Spleen (tissue), 11 donors: ENCODE results near the gene ACAD11. TPM values are rescaled to one million over a fixed set of nuclear protein-coding genes. Genes with fewer than 3 reads are reported as not detected.

Experiments
- DNase-seq: peaks from one replicate; pipeline ENCODE4 v3.0.0-alpha.2; 2020
- H3K27ac ChIP-seq, 8 donors: fragments of 200-600 bp; sonication (generic) in 7 of 8; 1 replicate in 4 of 8; 2 replicates in 4 of 8; pipeline versions ENCODE4 v1.5.0 to v1.8.0; 2016 to 2021; ENCODE audit warnings: inconsistent platforms in 4 of 8, mild to moderate bottlenecking in 4 of 8, moderate library complexity in 1 of 8
- H3K27me3 ChIP-seq, 7 donors: fragments of 200-600 bp; sonication (generic) in 6 of 7; replicated peaks in 1 of 7; 1 replicate in 4 of 7; 2 replicates in 3 of 7; pipeline versions ENCODE4 v1.5.0 to v1.8.0; 2016 to 2021; ENCODE audit warnings: inconsistent platforms in 3 of 7, mild to moderate bottlenecking in 1 of 7
- H3K36me3 ChIP-seq, 6 donors: fragments of 200-600 bp; sonication (generic) in 5 of 6; 1 replicate in 4 of 6; 2 replicates in 2 of 6; pipeline versions ENCODE4 v1.5.0 to v1.8.0; 2016 to 2021; ENCODE audit warnings: inconsistent platforms in 2 of 6
- H3K4me1 ChIP-seq, 6 donors: fragments of 200-600 bp; sonication (generic) in 5 of 6; 1 replicate in 3 of 6; 2 replicates in 3 of 6; pipeline versions ENCODE4 v1.5.0 to v1.8.0; 2016 to 2021; ENCODE audit warnings: inconsistent platforms in 3 of 6
- H3K4me3 ChIP-seq, 8 donors: fragments of 200-600 bp; sonication (generic) in 7 of 8; 1 replicate in 4 of 8; 2 replicates in 4 of 8; pipeline versions ENCODE4 v1.5.0 to v1.8.0; 2016 to 2021; ENCODE audit warnings: inconsistent platforms in 4 of 8, mild to moderate bottlenecking in 4 of 8, moderate library complexity in 2 of 8
- H3K9me3 ChIP-seq, 8 donors: fragments of 200-600 bp; sonication (generic) in 7 of 8; 1 replicate in 4 of 8; 2 replicates in 4 of 8; pipeline versions ENCODE4 v1.5.0 to v1.8.0; 2016 to 2021; ENCODE audit warnings: inconsistent platforms in 4 of 8
- POLR2A ChIP-seq, 3 donors: fragments of 450-650 bp; IDR thresholded peaks; one replicate each; pipeline ENCODE4 v1.5.1; 2017; ENCODE audit warnings: antibody characterized with exemption in 3 of 3, mild to moderate bottlenecking in 1 of 3
- POLR2AphosphoS5 ChIP-seq, 3 donors: sonication (generic); formaldehyde crosslinking; IDR thresholded peaks; one replicate each; pipeline ENCODE4 v1.5.1; 2017; ENCODE audit warnings: antibody characterized with exemption in 3 of 3
- WGBS, 5 donors: extraction: QIAGEN DNeasy Blood & Tissue Kit in 3 of 5; methylation state at CpG; one replicate each; pipeline versions ENCODE4 v1.1.5 to v1.1.7; 2013 to 2018; 5-methylcytosine and 5-hydroxymethylcytosine counted together
- intact Hi-C: fragments of 100-400 bp; cut with DNase I; formaldehyde crosslinking; loops from one replicate; pipeline ENCODE4 v1.15.0; 2023; ENCODE audit warnings: low total_unique reads
- polyA plus RNA-seq, 3 donors: library from polyadenylated mRNA; stranded (reverse); fragments of 200-250 nt; gene quantifications; one replicate each; pipeline ENCODE4 v1.2.1, GENCODE V29; 2013
- total RNA-seq, 7 donors: library from RNA; depleted of rRNA in 3 of 7; stranded (reverse); fragments of >200 nt in 3 of 7; fragmentation: NEBNext Ultra II Directional in 4 of 7; extraction: Animal tissue kit (Norgen Biotek cat#: 25700) in 4 of 7; gene quantifications; one replicate each; pipeline versions ENCODE4 v1.1.0 to v1.2.1, GENCODE V29; 2016 to 2021
- TF ChIP-seq, protein P1 (sequence below), 11 experiments: fragments of 200-600 bp in 7 of 11; fragments of 450-650 bp in 4 of 11; sonication (generic) in 4 of 11; IDR thresholded peaks in 8 of 11; conservative IDR thresholded peaks in 3 of 11; 1 replicate in 7 of 11; 2 replicates in 4 of 11; pipeline versions ENCODE4 v1.4.0 to v1.8.0; 2016 to 2021; ENCODE audit warnings: antibody characterized with exemption in 11 of 11, inconsistent platforms in 4 of 11, mild to moderate bottlenecking in 1 of 11
- donor health status: healthy with polysubstance abuse.
- donor health status: DM: no; HTN: no; CAD: no; lungs with moderate emphysema.
- donor health status: DM: no; HTN: no; CAD: no.
- donor health status: Bipolar disorder and iron deficiency.
- donor health status: healthy.
- donor health status: DM: no; HTN: no; CAD: no.
- donor health status: DM: yes; HTN: yes; CAD: no.

The ACAD11 gene
- total and polyA plus RNA-seq, 10 donors, result 6.8 to 40.0 (median 24.7) TPM

DNA sequence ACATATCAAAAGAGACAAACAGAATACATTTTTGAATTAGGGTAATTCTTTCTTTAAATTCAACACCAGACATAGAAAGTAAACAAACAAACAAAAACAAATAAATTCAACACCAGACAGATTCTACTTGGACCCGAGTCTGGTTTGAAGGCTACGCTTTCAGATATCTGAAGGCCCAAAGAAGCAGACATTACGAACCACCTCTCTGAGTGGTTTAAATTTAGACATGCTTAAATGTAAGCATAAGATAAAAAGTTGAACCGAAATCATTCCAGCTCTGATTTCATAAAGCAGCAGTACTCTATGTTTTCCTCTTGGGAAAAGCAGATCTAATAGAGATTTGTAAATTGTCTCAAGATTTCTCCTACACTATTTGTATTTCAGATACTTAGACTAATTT lies 30.4 kb upstream of the ACAD11 start:
- intact Hi-C loops, result no loop called here
- no peaks in the 10 kb centered on the region for H3K4me1 ChIP-seq
- no peaks in the 10 kb centered on the region for H3K27me3 ChIP-seq
- H3K4me3 ChIP-seq, result no peak overlapping the region
- H3K27ac ChIP-seq, result no peak overlapping the region
- DNase-seq, result no peak
- peaks cover 2 to 100% (median 84%) of the 10 kb centered on the region in 6 donors for H3K36me3 ChIP-seq
- 94 to 97% (median 96%) methylated on average over 4 of the region's 4 CpGs for WGBS, 5 donors
- H3K9me3 ChIP-seq, result no peaks in the 10 kb centered on the region
- TF ChIP-seq, protein P1, sequence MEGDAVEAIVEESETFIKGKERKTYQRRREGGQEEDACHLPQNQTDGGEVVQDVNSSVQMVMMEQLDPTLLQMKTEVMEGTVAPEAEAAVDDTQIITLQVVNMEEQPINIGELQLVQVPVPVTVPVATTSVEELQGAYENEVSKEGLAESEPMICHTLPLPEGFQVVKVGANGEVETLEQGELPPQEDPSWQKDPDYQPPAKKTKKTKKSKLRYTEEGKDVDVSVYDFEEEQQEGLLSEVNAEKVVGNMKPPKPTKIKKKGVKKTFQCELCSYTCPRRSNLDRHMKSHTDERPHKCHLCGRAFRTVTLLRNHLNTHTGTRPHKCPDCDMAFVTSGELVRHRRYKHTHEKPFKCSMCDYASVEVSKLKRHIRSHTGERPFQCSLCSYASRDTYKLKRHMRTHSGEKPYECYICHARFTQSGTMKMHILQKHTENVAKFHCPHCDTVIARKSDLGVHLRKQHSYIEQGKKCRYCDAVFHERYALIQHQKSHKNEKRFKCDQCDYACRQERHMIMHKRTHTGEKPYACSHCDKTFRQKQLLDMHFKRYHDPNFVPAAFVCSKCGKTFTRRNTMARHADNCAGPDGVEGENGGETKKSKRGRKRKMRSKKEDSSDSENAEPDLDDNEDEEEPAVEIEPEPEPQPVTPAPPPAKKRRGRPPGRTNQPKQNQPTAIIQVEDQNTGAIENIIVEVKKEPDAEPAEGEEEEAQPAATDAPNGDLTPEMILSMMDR (IDR thresholded peaks at IDR 0.05 in 8 of 11, conservative IDR thresholded peaks at IDR 0.05 in 3 of 11), result no peak
- TF ChIP-seq POLR2A (IDR thresholded peaks at IDR 0.05) (no peak), POLR2AphosphoS5 (IDR thresholded peaks at IDR 0.05) (no peak)

DNA sequence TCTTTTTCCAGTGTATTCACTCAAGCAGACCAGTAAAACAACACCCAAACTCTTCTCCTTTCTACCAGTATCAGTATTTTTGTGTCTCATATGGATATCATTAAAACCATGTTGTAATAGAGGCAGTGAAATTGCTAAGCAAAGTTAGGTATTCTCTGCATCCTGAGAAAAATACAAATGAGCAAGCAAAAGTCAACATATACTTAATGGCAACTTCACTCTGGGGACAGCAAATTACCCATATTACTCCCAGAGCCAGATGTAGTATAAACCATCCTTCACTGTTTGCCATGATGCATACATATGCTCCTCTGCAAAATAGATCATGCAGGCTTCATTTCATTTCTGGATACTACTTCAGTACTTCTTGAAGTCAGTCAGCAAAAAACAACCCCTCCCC lies 22.6 kb upstream of the ACAD11 start:
- H3K36me3 ChIP-seq, result peaks cover 0 to 100% (median 60%) of the 10 kb centered on the region in 6 donors
- TF ChIP-seq POLR2A (IDR thresholded peaks at IDR 0.05) (no peak), POLR2AphosphoS5 (IDR thresholded peaks at IDR 0.05) (no peak)
- TF ChIP-seq, protein P1 (IDR thresholded peaks at IDR 0.05 in 8 of 11, conservative IDR thresholded peaks at IDR 0.05 in 3 of 11), result no peak
- no peak overlapping the region for H3K27ac ChIP-seq
- intact Hi-C loops, result no loop called here
- no peaks in the 10 kb centered on the region for H3K27me3 ChIP-seq
- no peaks in the 10 kb centered on the region for H3K4me1 ChIP-seq
- no peak for DNase-seq
- H3K9me3 ChIP-seq, result no peaks in the 10 kb centered on the region
- H3K4me3 ChIP-seq, result no peak overlapping the region

DNA sequence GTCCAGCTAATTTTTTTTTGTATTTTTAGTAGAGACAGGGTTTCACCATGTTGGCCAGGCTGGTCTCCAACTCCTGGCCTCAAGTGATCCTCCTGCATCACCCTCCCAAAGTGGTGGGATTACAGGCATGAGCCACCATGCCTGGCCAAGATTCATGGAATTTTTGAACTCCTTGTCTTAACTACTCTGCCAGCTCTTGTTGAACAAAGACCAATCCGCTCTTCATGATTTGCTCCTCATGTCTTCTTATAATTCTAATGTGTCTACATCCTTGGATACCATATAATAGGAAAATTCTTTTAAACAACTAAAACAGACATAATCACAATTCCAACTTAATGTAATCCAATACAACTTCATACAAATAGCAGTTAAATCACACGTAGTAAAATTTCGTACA lies 21.8 kb upstream of the ACAD11 start:
- H3K27ac ChIP-seq, result no peak overlapping the region
- no peaks in the 10 kb centered on the region for H3K9me3 ChIP-seq
- intact Hi-C loops, result no loop called here
- TF ChIP-seq, protein P1 (IDR thresholded peaks at IDR 0.05 in 8 of 11, conservative IDR thresholded peaks at IDR 0.05 in 3 of 11), result no peak
- no peak for TF ChIP-seq POLR2A (IDR thresholded peaks at IDR 0.05)
- peaks cover 0 to 100% (median 64%) of the 10 kb centered on the region in 6 donors for H3K36me3 ChIP-seq
- H3K4me1 ChIP-seq, result no peaks in the 10 kb centered on the region
- no peak for DNase-seq
- no peaks in the 10 kb centered on the region for H3K27me3 ChIP-seq
- WGBS, 5 donors, result 96 to 99% (median 97%) methylated on average over 3 of the region's 3 CpGs
- no peak overlapping the region for H3K4me3 ChIP-seq

DNA sequence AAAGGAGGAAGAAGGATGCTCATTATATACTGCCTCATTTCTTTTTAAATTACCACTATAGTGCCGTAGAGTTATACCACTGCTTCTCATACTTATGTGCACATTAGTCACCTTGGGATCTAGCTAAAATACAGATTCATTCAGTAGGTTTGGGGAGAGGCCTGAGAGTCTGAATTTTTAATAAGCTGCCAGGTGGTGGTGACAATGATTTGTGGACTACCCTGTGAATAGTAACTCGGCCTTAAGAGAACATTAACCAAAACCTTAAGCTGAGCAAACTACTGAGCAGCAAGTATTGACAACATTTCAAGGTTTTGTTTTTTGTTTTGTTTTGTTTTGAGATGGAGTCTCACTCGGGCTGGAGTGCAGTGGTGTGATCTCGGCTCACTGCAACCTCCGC lies 20.3 kb upstream of the ACAD11 start:
- H3K4me1 ChIP-seq, result no peaks in the 10 kb centered on the region
- intact Hi-C loops, result no loop called here
- H3K9me3 ChIP-seq, result no peaks in the 10 kb centered on the region
- H3K4me3 ChIP-seq, result no peak overlapping the region
- H3K27ac ChIP-seq, result no peak overlapping the region
- DNase-seq, result no peak
- H3K27me3 ChIP-seq, result no peaks in the 10 kb centered on the region
- H3K36me3 ChIP-seq, result peaks cover 0 to 100% (median 64%) of the 10 kb centered on the region in 6 donors
- 92 to 96% (median 94%) methylated on average over 5 of the region's 5 CpGs for WGBS, 5 donors
- TF ChIP-seq, protein P1 (IDR thresholded peaks at IDR 0.05 in 8 of 11, conservative IDR thresholded peaks at IDR 0.05 in 3 of 11), result no peak
- TF ChIP-seq POLR2A (IDR thresholded peaks at IDR 0.05) (no peak), POLR2AphosphoS5 (IDR thresholded peaks at IDR 0.05) (no peak)
